GM12878 (cell line): Measurements from ENCODE around the gene VIT. TPM values are rescaled to one million over a fixed set of nuclear protein-coding genes. Genes with fewer than 3 reads are reported as not detected.

Experiments
- ATAC-seq: fragments of 200-7000 bp; cut with Tn5 transposase; 3 replicates; pipeline ENCODE4 v1.9.1; 2020; ENCODE audit warnings: mild to moderate bottlenecking, moderate library complexity
- BruUV-seq: library from RNA; stranded (reverse); fragments of 400-500 nt; replicated peaks from 2 replicates; lab custom pipeline; 2021; lab: Mats Ljungman, UMichigan
- CTCF ChIA-PET: fragments of 300-600 bp; sonication (Branson Sonifier 250); formaldehyde crosslinking; extraction: SDS; loops from one replicate; lab custom pipeline; 2021; ENCODE audit warnings: inconsistent platforms; lab: Yijun Ruan, JAX
- POLR2A ChIA-PET: fragments of 350-600 bp; formaldehyde crosslinking; extraction: SDS; loops from one replicate; lab custom pipeline; 2021; ENCODE audit warnings: inconsistent platforms; lab: Charles Lee
- RAD21 ChIA-PET: fragments of 300-600 bp; sonication (Branson Sonifier 250); formaldehyde crosslinking; loops from one replicate; lab custom pipeline; 2023; ENCODE audit warnings: antibody characterized with exemption; ENCODE audit not compliant: unreplicated experiment; lab: Charles Lee
- SMC1A ChIA-PET: fragments of 300-600 bp; sonication (Branson Sonifier 250); formaldehyde crosslinking; loops from one replicate; lab custom pipeline; 2023; ENCODE audit not compliant: unreplicated experiment, uncharacterized antibody; lab: Charles Lee
- DNase-seq: peaks from one replicate; pipeline ENCODE4 v3.0.0-alpha.2; 2011; ENCODE audit warnings: low read depth, low spot score
- FAIRE-seq: peaks from 3 replicates; lab custom pipeline; 2011; peaks lifted over from hg19 to GRCh38; lab: Jason Lieb, UNC
- H2AFZ ChIP-seq: 2 replicates; pipeline ENCODE4 v1.6.0; 2011; ENCODE audit warnings: low read depth, low read length, control low read depth; ENCODE audit not compliant: control insufficient read depth
- H3K27ac ChIP-seq: 2 replicates; pipeline ENCODE4 v1.5.1; 2011; ENCODE audit warnings: control low read depth; ENCODE audit not compliant: control insufficient read depth, insufficient read depth
- H3K27me3 ChIP-seq, 2 experiments: replicated peaks in 1 of 2; 2 replicates each; pipeline versions ENCODE4 v1.6.0 to v1.6.1; 2011; ENCODE audit warnings: low read length in 1 of 2; ENCODE audit not compliant: control insufficient read depth in 2 of 2, insufficient read depth in 2 of 2
- H3K36me3 ChIP-seq, 2 experiments: 2 replicates each; pipeline ENCODE4 v1.5.1; 2011; ENCODE audit warnings: low read length in 1 of 2; ENCODE audit not compliant: control insufficient read depth in 2 of 2, insufficient read depth in 2 of 2
- H3K4me1 ChIP-seq: 2 replicates; pipeline ENCODE4 v1.6.1; 2011; ENCODE audit warnings: mild to moderate bottlenecking, low read length, moderate library complexity, mixed read lengths; ENCODE audit not compliant: control insufficient read depth, insufficient read depth
- H3K4me2 ChIP-seq: 2 replicates; pipeline ENCODE4 v1.6.0; 2011; ENCODE audit warnings: control low read depth; ENCODE audit not compliant: control insufficient read depth, insufficient read depth
- H3K4me3 ChIP-seq: fragments of 200-600 bp; sonication (generic); 2 replicates; pipeline ENCODE4 v1.5.1; 2016
- H3K79me2 ChIP-seq: 2 replicates; pipeline ENCODE4 v1.6.0; 2011; ENCODE audit warnings: low read length; ENCODE audit not compliant: control insufficient read depth, insufficient read depth
- H3K9ac ChIP-seq: 2 replicates; pipeline ENCODE4 v1.8.0; 2011; ENCODE audit warnings: low read length, control low read depth, mixed read lengths; ENCODE audit not compliant: control insufficient read depth, insufficient read depth
- H3K9me3 ChIP-seq: replicated peaks from 3 replicates; pipeline ENCODE4 v1.5.1; 2011; ENCODE audit warnings: mild to moderate bottlenecking, low read length; ENCODE audit not compliant: control insufficient read depth, insufficient read depth
- H4K20me1 ChIP-seq: 2 replicates; pipeline ENCODE4 v1.6.0; 2011; ENCODE audit not compliant: control insufficient read depth, insufficient read depth
- CREB1 ChIP-seq: IDR thresholded peaks from 2 replicates; pipeline ENCODE4 v1.6.1; 2012; ENCODE audit warnings: low read depth, mild to moderate bottlenecking, inconsistent platforms
- WGBS: methylation state at CpG from one replicate; pipeline ENCODE4 v1.1.6; 2016; ENCODE audit warnings: low lambda C conversion rate; ENCODE audit not compliant: insufficient replicate concordance, insufficient coverage; ENCODE audit errors: missing lambda C conversion rate; 5-methylcytosine and 5-hydroxymethylcytosine counted together
- in situ Hi-C: fragments of 300-500 bp; cut with MboI; formaldehyde crosslinking; loops from 9 replicates; pipeline ENCODE4 v1.14.3; 2018; ENCODE audit warnings: mixed read lengths
- intact Hi-C: fragments of 100-400 bp; cut with micrococcal nuclease; formaldehyde crosslinking; loops from one replicate; pipeline ENCODE4 v1.14.2; 2022; ENCODE audit not compliant: unreplicated experiment
- polyA plus RNA-seq, 11 experiments: library from polyadenylated mRNA; depleted of rRNA in 4 of 11; unstranded in 6 of 11; stranded (reverse) in 5 of 11; fragments of >200 nt; fragmentation: Nextera tagmentation in 4 of 11; fragmentation: Illumina TruSeq in 1 of 11; extraction: Ambion mirVana in 4 of 11; extraction: Trizol in 1 of 11; gene quantifications; 1 replicate in 1 of 11; 2 replicates in 10 of 11; pipeline versions ENCODE4 v1.2.1 to v1.2.3, GENCODE V29; 2011 to 2016; ENCODE audit warnings: inconsistent platforms in 2 of 11, missing spikeins in 2 of 11, low read depth in 1 of 11
- total RNA-seq, 4 experiments: library from RNA; depleted of rRNA in 3 of 4; stranded (reverse); fragments of >200 nt in 3 of 4; fragmentation: Illumina TruSeq in 1 of 4; extraction: Trizol in 1 of 4; gene quantifications; 2 replicates each; pipeline versions ENCODE4 v1.2.1 to v1.2.3, GENCODE V29; 2013 to 2021
- TF ChIP-seq, protein P1 (sequence below), 3 experiments: IDR thresholded peaks in 2 of 3; conservative IDR thresholded peaks in 1 of 3; 2 replicates each; pipeline ENCODE4 v1.5.1; 2011; ENCODE audit warnings: low read depth in 3 of 3, low read length in 3 of 3, mild to moderate bottlenecking in 3 of 3, control low read depth in 2 of 3, moderate library complexity in 2 of 3, inconsistent platforms in 1 of 3, mixed read lengths in 1 of 3; ENCODE audit not compliant: control insufficient read depth in 2 of 3, insufficient read depth in 1 of 3; ENCODE audit errors: extremely low read depth in 1 of 3

Gene VIT
- total and polyA plus RNA-seq, 10 of the 15 experiments (the other 5 are each of a cell fraction or from before 2014, with no cell fraction given) = 0.05 to 0.14 TPM; not detected in 8

DNA sequence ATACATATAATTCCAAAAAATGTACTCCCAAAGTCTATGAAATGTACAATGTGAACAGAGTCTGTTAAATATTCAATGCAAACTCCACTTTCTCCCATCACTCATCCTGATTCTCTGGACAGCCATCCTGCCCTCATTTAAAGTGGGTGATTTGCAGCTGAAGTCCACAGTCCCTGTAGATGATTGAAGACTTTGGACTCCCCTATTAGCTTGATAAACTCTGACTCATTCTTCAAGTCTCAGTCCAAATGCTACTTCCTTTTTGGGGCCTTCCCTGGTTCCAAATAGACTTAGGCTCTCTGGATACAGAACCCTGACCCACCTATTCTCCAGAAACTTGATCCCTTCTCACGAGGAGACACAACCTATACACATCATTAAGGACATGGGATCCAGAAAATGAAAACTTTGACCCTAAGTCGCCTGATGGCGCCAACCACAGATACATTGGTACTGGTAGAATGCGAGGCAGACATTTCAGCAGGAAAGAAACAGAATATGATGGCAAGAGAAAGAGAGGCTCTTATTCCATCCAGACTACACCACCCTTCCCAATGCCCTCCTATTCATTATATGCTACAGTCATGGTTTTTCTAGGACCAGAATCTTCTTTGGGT lies 122.7 kb downstream of the VIT start:
- no TSS peak for BruUV-seq
- DNase-seq = no peak
- Histone ChIP-seq H3K27me3 (peaks cover 0 to 3% of the 10 kb centered on the region in 2 experiments; a peak in 2 of 4 replicates), H3K4me2 (no peak overlapping the region), H4K20me1 (no peaks in the 10 kb centered on the region), H3K9ac (no peak overlapping the region), H3K79me2 (no peaks in the 10 kb centered on the region), H3K9me3 (no peaks in the 10 kb centered on the region), H3K4me1 (no peaks in the 10 kb centered on the region), H3K36me3 (no peaks in the 10 kb centered on the region), H3K4me3 (no peak overlapping the region), H3K27ac (no peak overlapping the region), H2AFZ (no peak overlapping the region)
- SMC1A ChIA-PET = interaction anchor here (0.7 to 2.9 kb wide), 9 partner anchors 8 to 273 kb away, joined by 3 to 15 read pairs (median 4); no protein-coding TSS in a partner anchor
- 64% methylated on average over 4 of the region's 4 CpGs for WGBS
- in situ Hi-C loops (no loop called here), intact Hi-C loops (no loop called here)
- POLR2A ChIA-PET = no interaction called here
- TF ChIP-seq, protein P1, sequence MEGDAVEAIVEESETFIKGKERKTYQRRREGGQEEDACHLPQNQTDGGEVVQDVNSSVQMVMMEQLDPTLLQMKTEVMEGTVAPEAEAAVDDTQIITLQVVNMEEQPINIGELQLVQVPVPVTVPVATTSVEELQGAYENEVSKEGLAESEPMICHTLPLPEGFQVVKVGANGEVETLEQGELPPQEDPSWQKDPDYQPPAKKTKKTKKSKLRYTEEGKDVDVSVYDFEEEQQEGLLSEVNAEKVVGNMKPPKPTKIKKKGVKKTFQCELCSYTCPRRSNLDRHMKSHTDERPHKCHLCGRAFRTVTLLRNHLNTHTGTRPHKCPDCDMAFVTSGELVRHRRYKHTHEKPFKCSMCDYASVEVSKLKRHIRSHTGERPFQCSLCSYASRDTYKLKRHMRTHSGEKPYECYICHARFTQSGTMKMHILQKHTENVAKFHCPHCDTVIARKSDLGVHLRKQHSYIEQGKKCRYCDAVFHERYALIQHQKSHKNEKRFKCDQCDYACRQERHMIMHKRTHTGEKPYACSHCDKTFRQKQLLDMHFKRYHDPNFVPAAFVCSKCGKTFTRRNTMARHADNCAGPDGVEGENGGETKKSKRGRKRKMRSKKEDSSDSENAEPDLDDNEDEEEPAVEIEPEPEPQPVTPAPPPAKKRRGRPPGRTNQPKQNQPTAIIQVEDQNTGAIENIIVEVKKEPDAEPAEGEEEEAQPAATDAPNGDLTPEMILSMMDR (IDR thresholded peaks at IDR 0.05 in 2 of 3, conservative IDR thresholded peaks at IDR 0.05 in 1 of 3; ENCODE audit: control insufficient read depth in 2 of 3, extremely low read depth in 1 of 3, insufficient read depth in 1 of 3, low read depth in 3 of 3, low read length in 3 of 3) = peak in 1 of 3 experiments; percentile 17; a peak in 1 of 6 replicates
- no peak for TF ChIP-seq CREB1
- no peak; the same call in 2 of the 3 replicates for ATAC-seq
- CTCF ChIA-PET = interaction anchor here (0.6 to 4.8 kb wide), 19 partner anchors 9 to 729 kb away, joined by 3 to 36 read pairs (median 4); no protein-coding TSS in a partner anchor
- RAD21 ChIA-PET = interaction anchor here (0.9 to 1.8 kb wide), 4 partner anchors 100 to 194 kb away, joined by 3 to 9 read pairs (median 3); no protein-coding TSS in a partner anchor
- no peak for FAIRE-seq
